Lower lobe of right lung (tissue), 2 donors: Measurements from ENCODE around the gene PDRG1. TPM values are rescaled to one million over a fixed set of nuclear protein-coding genes. Genes with fewer than 3 reads are reported as not detected.
"Not testable (repeated sequence)": the region's sequence is repeated elsewhere in the genome, so short reads cannot be mapped to it uniquely, and the experiment has no call there.

Source experiments
- ATAC-seq, 2 donors: fragments of 200-7000 bp; cut with Tn5 transposase; one replicate each; pipeline ENCODE4 v1.9.1; 2020 to 2022; ENCODE audit warnings: mild to moderate bottlenecking in 2 of 2, moderate library complexity in 2 of 2
- DNase-seq: peaks from one replicate; pipeline ENCODE4 v3.0.0-alpha.2; 2020
- H3K27ac ChIP-seq: fragments of 200-600 bp; one replicate; pipeline ENCODE4 v1.8.0; 2022
- H3K27me3 ChIP-seq: fragments of 200-600 bp; one replicate; pipeline ENCODE4 v1.8.0; 2022; ENCODE audit warnings: low read depth
- H3K36me3 ChIP-seq: fragments of 200-600 bp; one replicate; pipeline ENCODE4 v1.8.0; 2022; ENCODE audit warnings: mild to moderate bottlenecking
- H3K4me1 ChIP-seq: fragments of 200-600 bp; one replicate; pipeline ENCODE4 v1.8.0; 2022
- H3K4me3 ChIP-seq: fragments of 200-600 bp; one replicate; pipeline ENCODE4 v1.8.0; 2022; ENCODE audit warnings: mild to moderate bottlenecking
- H3K9me3 ChIP-seq: fragments of 200-600 bp; one replicate; pipeline ENCODE4 v1.8.0; 2022
- intact Hi-C: fragments of 100-400 bp; cut with DNase I; formaldehyde crosslinking; loops from one replicate; pipeline ENCODE4 v1.11.0; 2022
- total RNA-seq: library from RNA; stranded (reverse); fragmentation: NEBNext Ultra II Directional; extraction: Animal tissue kit (Norgen Biotek cat#: 25700); gene quantifications from one replicate; pipeline ENCODE4 v1.2.1, GENCODE V29; 2021
- TF ChIP-seq, protein P1 (sequence below): fragments of 200-600 bp; IDR thresholded peaks from one replicate; pipeline ENCODE4 v1.8.0; 2022; ENCODE audit warnings: antibody characterized with exemption, mild to moderate bottlenecking
- donor health status: DM: no; HTN: yes; CAD: no; lungs with severe emphysema.

PDRG1 gene
- total RNA-seq, 1 donor from 2014 or later = 9.4 TPM

DNA sequence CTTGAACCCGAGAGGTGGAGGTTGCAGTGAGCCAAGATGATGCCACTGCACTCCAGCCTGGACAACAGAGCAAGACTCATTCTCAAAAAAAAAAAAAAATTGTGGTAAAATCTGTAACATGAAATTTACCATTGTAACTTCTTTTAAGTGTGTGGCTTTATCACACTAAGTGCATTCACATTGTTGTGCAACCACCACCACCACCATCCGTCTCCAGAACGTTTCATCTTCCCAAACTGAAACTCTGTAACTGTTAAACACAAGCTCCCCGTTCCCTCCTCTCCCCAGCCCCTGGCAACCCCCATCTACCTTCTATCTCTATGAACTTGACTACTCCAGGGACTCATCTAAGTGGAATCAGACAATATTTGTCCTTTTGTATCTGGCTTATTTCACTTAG, 29.7 kb downstream of the PDRG1 start:
- no peak overlapping the region for H3K4me3 ChIP-seq
- H3K36me3 ChIP-seq = no peaks in the 10 kb centered on the region
- no peak overlapping the region for H3K27ac ChIP-seq
- ATAC-seq (no peak), DNase-seq (no peak)
- peaks cover 10% of the 10 kb centered on the region for H3K27me3 ChIP-seq
- H3K9me3 ChIP-seq = no peaks in the 10 kb centered on the region
- H3K4me1 ChIP-seq = no peaks in the 10 kb centered on the region
- intact Hi-C loops = no loop called here
- TF ChIP-seq, protein P1, sequence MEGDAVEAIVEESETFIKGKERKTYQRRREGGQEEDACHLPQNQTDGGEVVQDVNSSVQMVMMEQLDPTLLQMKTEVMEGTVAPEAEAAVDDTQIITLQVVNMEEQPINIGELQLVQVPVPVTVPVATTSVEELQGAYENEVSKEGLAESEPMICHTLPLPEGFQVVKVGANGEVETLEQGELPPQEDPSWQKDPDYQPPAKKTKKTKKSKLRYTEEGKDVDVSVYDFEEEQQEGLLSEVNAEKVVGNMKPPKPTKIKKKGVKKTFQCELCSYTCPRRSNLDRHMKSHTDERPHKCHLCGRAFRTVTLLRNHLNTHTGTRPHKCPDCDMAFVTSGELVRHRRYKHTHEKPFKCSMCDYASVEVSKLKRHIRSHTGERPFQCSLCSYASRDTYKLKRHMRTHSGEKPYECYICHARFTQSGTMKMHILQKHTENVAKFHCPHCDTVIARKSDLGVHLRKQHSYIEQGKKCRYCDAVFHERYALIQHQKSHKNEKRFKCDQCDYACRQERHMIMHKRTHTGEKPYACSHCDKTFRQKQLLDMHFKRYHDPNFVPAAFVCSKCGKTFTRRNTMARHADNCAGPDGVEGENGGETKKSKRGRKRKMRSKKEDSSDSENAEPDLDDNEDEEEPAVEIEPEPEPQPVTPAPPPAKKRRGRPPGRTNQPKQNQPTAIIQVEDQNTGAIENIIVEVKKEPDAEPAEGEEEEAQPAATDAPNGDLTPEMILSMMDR = no peak

DNA sequence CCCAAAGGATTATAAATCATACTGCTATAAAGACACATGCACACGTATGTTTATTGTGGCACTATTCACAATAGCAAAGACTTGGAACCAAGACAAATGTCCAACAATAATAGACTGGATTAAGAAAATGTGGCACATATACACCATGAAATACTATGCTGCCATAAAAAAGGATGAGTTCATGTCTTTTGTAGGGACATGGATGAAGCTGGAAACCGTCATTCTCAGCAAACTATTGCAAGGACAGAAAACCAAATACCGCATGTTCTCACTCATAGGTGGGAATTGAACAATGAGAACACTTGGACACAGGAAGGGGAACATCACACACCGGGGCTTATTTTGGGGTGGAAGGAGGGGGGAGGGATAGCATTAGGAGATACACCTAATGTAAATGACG, 30.4 kb downstream of the PDRG1 start:
- H3K27ac ChIP-seq, H3K9me3 ChIP-seq, H3K4me3 ChIP-seq, H3K36me3 ChIP-seq, ATAC-seq, intact Hi-C loops, DNase-seq, H3K4me1 ChIP-seq, H3K27me3 ChIP-seq: not testable (repeated sequence)

DNA sequence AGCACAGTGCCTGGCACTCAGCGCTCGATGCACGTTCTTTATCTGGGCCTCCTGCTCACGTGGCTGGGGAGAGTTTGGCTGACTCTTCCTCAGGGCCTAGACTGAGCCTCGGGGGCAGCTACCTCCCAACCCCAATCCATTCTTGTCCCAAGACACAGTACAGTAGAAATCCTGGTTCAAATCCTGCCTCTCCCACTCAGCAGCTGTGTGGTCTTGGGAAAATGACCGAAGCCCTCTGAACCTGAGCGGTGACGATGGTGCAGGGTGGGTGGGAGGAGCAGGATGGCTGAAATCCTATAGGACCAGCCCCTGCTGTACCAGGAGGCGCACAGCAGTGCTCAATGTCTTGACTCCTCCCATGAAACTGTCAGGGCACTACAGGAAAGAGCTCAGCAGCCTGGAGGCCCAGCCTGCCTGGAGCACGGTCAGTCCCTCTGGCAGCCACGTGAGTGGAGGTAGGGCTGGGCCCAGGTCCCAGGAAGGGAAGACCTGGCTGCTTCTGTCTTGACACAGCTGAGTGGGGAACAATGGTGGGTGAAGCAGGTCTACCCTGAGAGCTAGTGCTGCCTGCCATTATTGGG, 31.5 kb downstream of the PDRG1 start:
- DNase-seq = no peak
- Histone ChIP-seq H3K4me1 (no peaks in the 10 kb centered on the region), H3K36me3 (no peaks in the 10 kb centered on the region), H3K9me3 (no peaks in the 10 kb centered on the region), H3K27me3 (peaks cover 10% of the 10 kb centered on the region), H3K4me3 (no peak overlapping the region), H3K27ac (no peak overlapping the region)
- TF ChIP-seq, protein P1 = no peak
- intact Hi-C loops = no loop called here
- no peak for ATAC-seq

DNA sequence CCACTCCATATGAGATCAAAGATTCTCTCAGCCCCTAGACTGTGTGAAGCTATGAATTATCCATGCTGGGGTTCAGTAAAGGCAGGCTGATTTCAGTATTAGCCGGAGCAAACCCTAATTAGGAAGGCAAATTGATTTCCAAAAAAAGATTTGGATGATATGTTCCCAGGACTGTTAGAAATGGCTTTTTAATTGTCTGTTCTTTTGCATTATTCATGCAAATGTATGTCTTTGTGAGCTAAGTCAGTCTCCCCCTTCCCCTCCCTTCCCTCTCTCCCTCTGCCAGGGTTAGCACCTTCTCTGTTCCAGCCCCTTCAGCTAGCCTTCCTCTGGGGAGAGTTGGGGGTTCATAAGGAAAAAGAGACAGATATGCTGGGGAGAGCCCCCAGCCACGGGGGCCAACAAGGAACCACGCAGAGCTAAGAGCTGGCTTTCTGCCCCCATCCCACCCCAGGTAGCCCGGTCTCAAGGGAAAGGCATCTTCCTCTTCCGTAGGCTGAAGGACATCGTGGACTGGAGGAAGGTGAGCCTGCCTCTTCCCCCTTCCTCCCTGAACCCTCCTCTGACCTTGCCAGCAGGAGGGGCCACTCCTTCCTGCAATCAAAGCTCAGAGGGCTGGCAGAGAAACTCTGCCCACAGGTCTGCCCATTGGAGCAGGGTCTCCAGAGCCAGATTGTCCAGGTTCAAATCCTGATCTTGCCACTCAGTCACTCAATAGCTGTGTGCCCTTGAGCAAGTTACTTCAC, 32.3 kb downstream of the PDRG1 start:
- no peaks in the 10 kb centered on the region for H3K4me1 ChIP-seq
- H3K9me3 ChIP-seq = no peaks in the 10 kb centered on the region
- intact Hi-C loops = no loop called here
- H3K4me3 ChIP-seq = no peak overlapping the region
- DNase-seq (no peak), ATAC-seq (no peak)
- peaks cover 10% of the 10 kb centered on the region for H3K27me3 ChIP-seq
- H3K36me3 ChIP-seq = no peaks in the 10 kb centered on the region
- TF ChIP-seq, protein P1 = no peak
- no peak overlapping the region for H3K27ac ChIP-seq

DNA sequence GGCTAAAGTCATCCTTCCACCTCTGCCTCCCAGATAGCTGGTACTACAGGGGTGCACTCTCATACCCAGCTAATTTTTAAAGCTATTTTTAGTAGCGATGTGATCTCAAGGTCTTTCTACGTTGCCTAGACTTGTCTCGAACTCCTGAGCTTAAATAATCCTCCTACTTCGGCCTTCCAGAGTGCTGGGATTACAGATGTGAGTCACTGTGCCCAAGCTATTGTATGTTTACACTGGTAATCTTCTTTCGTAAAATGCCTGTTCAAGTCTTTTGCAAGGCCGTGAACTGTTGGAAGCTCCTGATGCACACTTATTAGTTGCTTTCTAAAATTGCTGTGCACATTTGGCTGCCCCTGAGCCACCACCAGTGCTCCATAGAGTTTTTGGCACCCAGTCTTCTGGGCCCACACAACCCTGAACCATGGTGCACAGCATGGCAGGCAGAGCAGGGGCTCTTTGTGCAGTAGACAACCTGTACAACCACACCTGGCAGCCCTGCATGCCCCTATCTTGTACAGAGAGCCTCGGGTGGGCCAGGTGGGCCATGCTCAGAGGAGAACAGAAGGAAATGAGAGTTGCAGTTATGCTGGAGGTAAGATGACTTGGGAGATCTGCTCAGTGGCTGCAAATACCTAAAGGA, 33.3 kb downstream of the PDRG1 start:
- H3K27me3 ChIP-seq = peaks cover 10% of the 10 kb centered on the region
- ATAC-seq = no peak
- H3K9me3 ChIP-seq = no peaks in the 10 kb centered on the region
- H3K27ac ChIP-seq = no peak overlapping the region
- no peak overlapping the region for H3K4me3 ChIP-seq
- H3K36me3 ChIP-seq = no peaks in the 10 kb centered on the region
- H3K4me1 ChIP-seq = no peaks in the 10 kb centered on the region
- TF ChIP-seq, protein P1 = no peak
- intact Hi-C loops = no loop called here
- DNase-seq = no peak

DNA sequence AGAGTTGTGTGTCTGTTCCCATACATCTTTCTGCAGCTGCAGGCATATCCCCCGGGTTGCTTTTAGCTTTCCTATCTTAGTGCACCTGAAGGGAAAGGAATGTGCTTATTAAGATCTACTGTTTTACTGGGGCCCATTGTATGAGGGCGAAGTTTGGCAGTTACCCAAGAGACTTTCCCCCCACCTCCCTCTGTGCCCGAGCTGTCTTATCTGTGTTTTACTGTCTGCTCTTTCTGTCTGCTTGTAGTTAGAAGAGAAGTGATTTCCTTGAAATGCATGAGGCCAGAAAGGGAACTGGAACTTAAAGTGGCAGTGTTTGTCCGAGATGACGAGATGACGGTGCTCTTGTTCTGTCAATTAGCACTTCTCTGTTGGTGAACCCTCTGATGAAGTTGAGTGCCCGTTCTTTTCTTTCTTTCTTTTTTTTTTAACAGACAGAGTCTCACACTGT, 33.9 kb downstream of the PDRG1 start:
- DNase-seq, H3K27ac ChIP-seq, H3K27me3 ChIP-seq, H3K4me3 ChIP-seq, ATAC-seq, H3K4me1 ChIP-seq, intact Hi-C loops, H3K36me3 ChIP-seq, H3K9me3 ChIP-seq: not testable (repeated sequence)
